ENCODE data around the gene SLC15A2.

SLC15A2 gene

DNA sequence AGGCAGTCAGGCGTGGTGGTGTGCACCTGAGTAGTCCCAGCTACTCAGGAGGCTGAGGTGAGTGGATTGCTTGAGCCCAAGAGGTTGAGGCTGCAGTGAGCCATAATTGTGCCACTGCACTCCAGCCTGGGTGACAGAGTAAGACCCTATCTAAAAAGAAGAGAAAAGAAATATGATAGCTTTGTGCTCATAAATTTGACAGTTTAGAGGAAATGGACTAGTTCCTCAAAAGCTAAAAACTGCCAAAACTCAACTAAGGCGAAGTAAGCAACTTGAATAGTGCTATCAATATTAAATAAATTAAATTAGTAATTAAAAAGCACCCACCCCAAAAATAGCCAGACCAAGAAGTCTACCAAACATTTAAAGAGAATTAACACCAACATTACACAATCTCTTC is 24.5 kb upstream of the SLC15A2 start:
- no peak overlapping the region for H3K4me3 ChIP-seq (ENCODE audit: low read depth, low read length)
- TF ChIP-seq POLR2A (IDR thresholded peaks at IDR 0.05; ENCODE audit: extremely low read depth, insufficient read length), result no peak
- TF ChIP-seq MAX (IDR thresholded peaks at IDR 0.05; ENCODE audit: low read depth, low read length), result no peak
- TF ChIP-seq CTCF (IDR thresholded peaks at IDR 0.05; ENCODE audit: low read depth, low read length), result no peak
- no peak for TF ChIP-seq MYC (IDR thresholded peaks at IDR 0.05; ENCODE audit: low read depth, low read length)
- DNase-seq (ENCODE audit: low read depth), result peak; percentile 40

DNA sequence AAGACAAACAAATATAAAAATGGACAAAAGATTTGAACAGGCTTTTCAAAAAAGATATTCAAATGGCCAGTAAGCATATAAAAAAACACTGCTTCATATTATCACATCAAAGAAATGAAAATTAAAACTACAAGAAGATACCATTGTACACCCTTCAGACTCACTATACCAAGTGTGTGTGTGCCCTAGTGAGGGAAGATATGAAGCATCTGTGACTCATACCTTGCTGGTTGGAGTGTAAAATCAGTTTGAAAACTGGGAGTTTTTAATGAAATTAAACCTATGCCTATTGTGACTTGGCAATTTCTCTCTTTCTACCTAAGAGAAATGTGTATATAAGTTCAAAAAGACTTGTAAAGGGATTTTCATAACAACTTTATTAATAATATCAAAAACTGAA is 23.5 kb upstream of the SLC15A2 start:
- TF ChIP-seq MYC (IDR thresholded peaks at IDR 0.05; ENCODE audit: low read depth, low read length) (no peak), POLR2A (IDR thresholded peaks at IDR 0.05; ENCODE audit: extremely low read depth, insufficient read length) (no peak), MAX (IDR thresholded peaks at IDR 0.05; ENCODE audit: low read depth, low read length) (no peak)
- H3K4me3 ChIP-seq (ENCODE audit: low read depth, low read length), result no peak overlapping the region
- peak; percentile 7 for DNase-seq (ENCODE audit: low read depth)

DNA sequence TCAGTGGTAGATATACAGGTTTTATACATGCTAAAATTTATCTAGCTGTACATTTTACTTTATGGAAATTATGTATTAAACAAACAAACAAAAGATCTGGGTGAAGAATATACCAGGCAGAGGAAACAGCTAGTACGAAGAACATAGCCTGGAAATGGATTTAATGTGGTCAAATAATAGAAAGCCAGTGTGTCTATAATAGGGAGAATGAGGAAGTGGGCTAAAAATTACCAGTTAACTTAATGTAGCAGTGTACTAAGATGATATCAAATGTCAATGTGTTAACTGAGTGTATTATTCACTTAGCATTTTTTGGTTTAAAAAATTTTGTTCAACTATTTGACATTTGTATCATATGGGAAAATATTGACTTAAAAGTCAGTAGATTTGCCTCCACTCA is 22.8 kb upstream of the SLC15A2 start:
- TF ChIP-seq MYC (IDR thresholded peaks at IDR 0.05; ENCODE audit: low read depth, low read length) (no peak), MAX (IDR thresholded peaks at IDR 0.05; ENCODE audit: low read depth, low read length) (no peak), CTCF (IDR thresholded peaks at IDR 0.05; ENCODE audit: low read depth, low read length) (no peak), POLR2A (IDR thresholded peaks at IDR 0.05; ENCODE audit: extremely low read depth, insufficient read length) (no peak)
- no peak overlapping the region for H3K4me3 ChIP-seq (ENCODE audit: low read depth, low read length)
- DNase-seq (ENCODE audit: low read depth), result peak; percentile 46

GRCh38 chr3:121878411-121878810 is 15.8 kb upstream of the SLC15A2 start:
- no peak for DNase-seq (ENCODE audit: low read depth)
- TF ChIP-seq MYC (IDR thresholded peaks at IDR 0.05; ENCODE audit: low read depth, low read length), result no peak
- TF ChIP-seq MAX (IDR thresholded peaks at IDR 0.05; ENCODE audit: low read depth, low read length), result no peak
- no peak for TF ChIP-seq POLR2A (IDR thresholded peaks at IDR 0.05; ENCODE audit: extremely low read depth, insufficient read length)
- TF ChIP-seq CTCF (IDR thresholded peaks at IDR 0.05; ENCODE audit: low read depth, low read length), result no peak

GRCh38 chr3:121883507-121883906 is 10.7 kb upstream of the SLC15A2 start:
- peak; percentile 56 for DNase-seq (ENCODE audit: low read depth)

More at GRCh38 chr3:121878411-121878810, 15.8 kb upstream of the SLC15A2 start:
- H3K4me3 ChIP-seq (ENCODE audit: low read depth, low read length), result no peak overlapping the region

More at GRCh38 chr3:121883507-121883906, 10.7 kb upstream of the SLC15A2 start:
- no peak for TF ChIP-seq MYC (IDR thresholded peaks at IDR 0.05; ENCODE audit: low read depth, low read length)
- TF ChIP-seq POLR2A (IDR thresholded peaks at IDR 0.05; ENCODE audit: extremely low read depth, insufficient read length), result no peak
- TF ChIP-seq MAX (IDR thresholded peaks at IDR 0.05; ENCODE audit: low read depth, low read length), result no peak
- peak; percentile 44 for TF ChIP-seq CTCF (IDR thresholded peaks at IDR 0.05; ENCODE audit: low read depth, low read length)
- no peak overlapping the region for H3K4me3 ChIP-seq (ENCODE audit: low read depth, low read length)

All from NB4 (cell line).